Vagina (tissue), 2 donors: ENCODE measurements around the gene LCN2.

ENCODE experiments used
- CTCF ChIP-seq, 3 experiments: fragments of 450-650 bp in 2 of 3; fragments of 200-600 bp in 1 of 3; sonication (generic) in 1 of 3; IDR thresholded peaks; one replicate each; pipeline ENCODE4 v1.5.1; 2017 to 2019; ENCODE audit warnings: antibody characterized with exemption in 3 of 3, mild to moderate bottlenecking in 2 of 3, moderate library complexity in 2 of 3
- POLR2A ChIP-seq, 2 donors: fragments of 450-650 bp; IDR thresholded peaks; one replicate each; pipeline ENCODE4 v1.6.1; 2017; ENCODE audit warnings: antibody characterized with exemption in 2 of 2, mild to moderate bottlenecking in 2 of 2, moderate library complexity in 2 of 2

DNA sequence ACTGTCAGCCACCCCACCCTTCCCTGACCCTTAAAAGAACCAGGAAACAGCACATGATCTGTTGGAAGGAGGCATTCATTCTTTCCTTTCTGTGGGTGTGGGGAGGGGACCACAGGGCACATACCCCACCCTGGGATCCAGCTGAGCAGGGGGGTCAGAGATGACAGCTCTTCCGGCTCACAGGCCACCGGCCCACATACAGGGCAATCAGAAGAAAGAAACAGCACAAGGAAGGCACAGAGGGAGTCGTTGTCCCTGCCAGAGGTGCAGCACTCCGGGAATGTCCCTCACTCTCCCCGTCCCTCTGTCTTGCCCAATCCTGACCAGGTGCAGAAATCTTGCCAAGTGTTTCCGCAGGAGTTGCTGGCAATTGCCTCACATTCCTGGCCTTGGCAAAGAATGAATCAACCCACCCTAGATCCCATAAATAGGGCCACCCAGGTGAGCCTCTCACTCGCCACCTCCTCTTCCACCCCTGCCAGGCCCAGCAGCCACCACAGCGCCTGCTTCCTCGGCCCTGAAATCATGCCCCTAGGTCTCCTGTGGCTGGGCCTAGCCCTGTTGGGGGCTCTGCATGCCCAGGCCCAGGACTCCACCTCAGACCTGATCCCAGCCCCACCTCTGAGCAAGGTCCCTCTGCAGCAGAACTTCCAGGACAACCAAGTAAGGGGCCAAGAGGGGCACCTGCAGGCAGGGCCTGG lies at the start of gene LCN2:
- no peak for TF ChIP-seq CTCF (IDR thresholded peaks at IDR 0.05)
- TF ChIP-seq POLR2A (IDR thresholded peaks at IDR 0.05): no peak
